Astrocyte of the spinal cord (primary cell): Measurements from ENCODE around the gene TJAP1.

ENCODE experiments used
- DNase-seq: peaks from one replicate; pipeline ENCODE4 v3.0.0; 2011; ENCODE audit warnings: low read depth, low spot score
- H3K4me3 ChIP-seq: 2 replicates; pipeline ENCODE4 v1.5.1; 2011; ENCODE audit warnings: low read depth, mild to moderate bottlenecking, low read length, moderate library complexity
- in situ Hi-C: cut with HindIII; loops from 2 replicates; pipeline ENCODE4 v1.10.0; 2017; ENCODE audit warnings: low sequenced_read_pairs
- TF ChIP-seq, protein P1 (sequence below): IDR thresholded peaks from 2 replicates; pipeline ENCODE4 v1.5.1; 2012; ENCODE audit warnings: low read depth, mild to moderate bottlenecking, low read length, inconsistent platforms

Gene TJAP1

DNA sequence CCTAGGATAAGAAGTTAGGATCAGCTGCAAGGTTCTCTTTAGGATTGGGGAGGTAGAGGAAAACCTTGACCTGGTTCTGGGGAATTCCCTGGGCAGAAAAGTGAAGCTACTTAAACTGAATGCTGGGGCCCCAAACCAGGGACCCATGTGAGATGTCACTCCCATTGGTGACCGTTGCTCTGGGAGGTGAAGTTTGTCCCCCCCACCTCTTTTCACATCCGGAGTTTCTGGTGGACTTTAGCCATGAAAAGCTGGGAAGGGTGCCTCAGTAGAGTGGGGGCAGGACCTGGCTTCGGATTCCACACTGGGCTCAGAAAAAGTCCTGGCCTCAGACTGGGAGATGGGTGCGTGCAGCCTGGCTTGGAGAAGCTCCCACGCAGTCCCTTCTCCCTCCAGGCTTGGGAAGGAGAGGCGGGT is 13.2 kb downstream of the TJAP1 start:
- TF ChIP-seq, protein P1, sequence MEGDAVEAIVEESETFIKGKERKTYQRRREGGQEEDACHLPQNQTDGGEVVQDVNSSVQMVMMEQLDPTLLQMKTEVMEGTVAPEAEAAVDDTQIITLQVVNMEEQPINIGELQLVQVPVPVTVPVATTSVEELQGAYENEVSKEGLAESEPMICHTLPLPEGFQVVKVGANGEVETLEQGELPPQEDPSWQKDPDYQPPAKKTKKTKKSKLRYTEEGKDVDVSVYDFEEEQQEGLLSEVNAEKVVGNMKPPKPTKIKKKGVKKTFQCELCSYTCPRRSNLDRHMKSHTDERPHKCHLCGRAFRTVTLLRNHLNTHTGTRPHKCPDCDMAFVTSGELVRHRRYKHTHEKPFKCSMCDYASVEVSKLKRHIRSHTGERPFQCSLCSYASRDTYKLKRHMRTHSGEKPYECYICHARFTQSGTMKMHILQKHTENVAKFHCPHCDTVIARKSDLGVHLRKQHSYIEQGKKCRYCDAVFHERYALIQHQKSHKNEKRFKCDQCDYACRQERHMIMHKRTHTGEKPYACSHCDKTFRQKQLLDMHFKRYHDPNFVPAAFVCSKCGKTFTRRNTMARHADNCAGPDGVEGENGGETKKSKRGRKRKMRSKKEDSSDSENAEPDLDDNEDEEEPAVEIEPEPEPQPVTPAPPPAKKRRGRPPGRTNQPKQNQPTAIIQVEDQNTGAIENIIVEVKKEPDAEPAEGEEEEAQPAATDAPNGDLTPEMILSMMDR, result no peak
- in situ Hi-C loops, result no loop called here
- no peak for DNase-seq
- H3K4me3 ChIP-seq, result no peak overlapping the region

DNA sequence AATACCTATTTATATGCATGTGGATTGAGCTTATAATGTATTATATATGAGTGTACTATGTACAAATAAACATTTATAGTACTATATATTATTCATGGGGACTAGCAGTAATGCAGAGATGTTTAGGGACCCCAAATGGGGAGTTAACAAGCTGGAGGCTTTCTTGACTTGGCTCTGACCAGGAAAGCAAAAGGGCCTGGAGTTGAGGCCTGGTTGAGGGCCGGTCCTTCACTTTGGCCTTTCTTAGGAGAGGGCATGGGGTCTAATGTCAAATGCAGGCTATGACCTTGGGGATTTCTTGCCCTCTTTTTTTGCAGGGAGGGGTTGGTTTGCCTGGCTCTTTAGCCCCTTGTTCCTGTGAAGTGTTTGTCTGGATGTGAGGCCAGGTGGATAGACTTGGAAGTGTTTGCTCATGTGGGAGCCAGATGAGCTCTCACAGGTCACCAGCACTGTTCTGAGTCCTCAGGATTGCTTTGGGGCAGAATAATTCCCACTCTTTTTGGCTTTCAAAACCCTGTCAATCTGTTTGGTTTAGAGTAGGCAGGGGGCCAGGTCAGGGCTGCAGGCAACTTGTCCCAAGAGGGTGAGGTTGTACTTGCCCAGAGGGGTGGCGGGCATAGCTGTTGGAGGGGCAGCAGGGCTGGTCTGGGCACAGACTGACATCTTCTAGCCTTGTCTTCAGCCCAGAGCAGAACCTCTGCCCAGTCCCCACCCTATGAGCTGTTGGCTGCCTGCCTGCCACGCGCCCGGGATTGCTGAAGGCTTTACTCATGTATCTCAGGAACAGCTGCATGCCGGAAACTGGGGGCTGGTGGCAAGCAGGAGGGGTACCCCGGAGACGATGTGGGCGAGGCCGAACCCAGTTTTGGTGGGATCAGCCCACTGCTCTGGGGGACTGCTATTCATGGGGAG is 14.6 kb downstream of the TJAP1 start:
- TF ChIP-seq, protein P1, result no peak
- DNase-seq, result peak; percentile 77
- in situ Hi-C loops, result no loop called here
- no peak overlapping the region for H3K4me3 ChIP-seq

DNA sequence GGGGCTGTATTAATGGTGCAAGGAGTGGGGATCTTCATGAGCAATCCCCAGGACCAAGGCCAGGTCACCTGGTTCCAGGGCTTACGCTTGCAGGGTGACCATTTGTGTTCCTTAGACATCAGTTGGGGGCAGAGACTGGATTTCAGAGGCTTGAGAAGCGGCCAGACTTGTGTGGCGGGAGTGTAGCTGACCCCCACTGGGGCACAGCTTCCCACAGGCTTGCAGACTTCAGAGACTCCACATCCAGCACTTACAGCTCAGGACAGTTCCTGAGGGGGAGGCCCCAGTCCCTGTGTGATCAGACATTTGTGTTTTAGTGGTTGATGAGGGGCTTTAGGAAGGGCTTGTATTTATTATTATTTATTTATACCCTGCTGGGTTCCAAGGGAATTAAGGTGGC is 15.3 kb downstream of the TJAP1 start:
- TF ChIP-seq, protein P1, result no peak
- in situ Hi-C loops, result no loop called here
- no peak overlapping the region for H3K4me3 ChIP-seq

DNA sequence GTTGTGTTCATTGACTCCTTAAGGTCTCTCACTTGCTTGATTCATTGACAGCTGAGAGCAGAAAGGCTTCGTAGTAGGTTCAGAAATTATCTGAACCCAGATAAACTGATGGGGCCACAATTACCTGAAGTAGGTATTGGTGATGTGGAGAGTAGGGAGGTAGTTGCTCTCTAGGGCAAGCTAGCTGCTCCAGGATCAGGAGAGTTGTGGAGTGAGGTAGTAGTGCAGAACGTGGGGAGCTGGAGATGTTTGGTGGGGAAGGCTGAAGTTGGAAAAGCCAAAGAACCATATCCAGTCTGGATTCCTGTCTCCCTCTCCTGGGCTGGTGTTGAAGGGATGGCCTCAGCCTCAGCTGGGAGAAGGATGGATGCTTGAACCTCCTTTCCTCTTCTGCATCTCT is 15.9 kb downstream of the TJAP1 start:
- no peak overlapping the region for H3K4me3 ChIP-seq
- TF ChIP-seq, protein P1, result no peak
- in situ Hi-C loops, result no loop called here
- DNase-seq, result no peak

More for the DNA sequence above, 15.3 kb downstream of the TJAP1 start:
- peak; percentile 72 for DNase-seq

DNA sequence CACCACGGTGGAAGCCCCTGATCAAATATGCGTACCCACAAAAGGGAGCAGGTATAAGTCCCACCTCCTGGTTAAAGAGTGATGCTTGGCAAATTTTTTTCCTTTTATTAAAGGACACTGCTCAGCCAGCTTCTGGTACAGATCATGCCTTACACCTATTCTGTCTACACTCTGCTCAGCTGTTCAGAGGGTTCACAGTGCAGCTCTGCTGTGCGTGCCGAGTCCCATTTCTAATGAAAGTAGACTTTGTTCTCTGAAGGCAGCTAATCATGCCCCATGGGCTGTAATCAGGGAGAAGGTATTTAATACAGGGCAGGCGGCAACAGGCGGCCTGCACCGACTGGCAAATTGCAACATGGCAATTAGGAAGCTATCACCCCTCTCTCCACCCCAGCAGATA is 16.5 kb downstream of the TJAP1 start:
- TF ChIP-seq, protein P1, result no peak

DNA sequence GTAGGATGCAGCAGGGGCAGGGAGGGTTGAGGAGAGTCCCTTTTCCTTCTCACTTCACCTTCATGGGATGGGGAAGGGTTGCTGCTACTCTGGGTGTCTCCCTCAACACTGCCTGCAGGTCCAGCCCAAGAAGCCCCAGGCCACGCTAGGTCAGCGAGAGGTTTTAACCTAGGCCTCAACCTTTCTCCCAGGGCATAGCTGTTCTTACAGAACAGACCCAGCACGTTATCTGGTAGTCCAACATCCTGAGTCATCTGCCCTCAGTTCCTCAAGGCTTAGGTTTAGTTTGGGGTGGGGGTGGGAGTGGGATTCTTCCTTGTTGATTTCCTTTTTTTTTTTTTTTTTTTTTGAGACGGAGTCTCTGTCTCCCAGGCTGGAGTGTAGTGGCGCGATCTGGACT is 17.0 kb downstream of the TJAP1 start:
- TF ChIP-seq, protein P1, result no peak
- DNase-seq, result no peak
- H3K4me3 ChIP-seq, result no peak overlapping the region
- in situ Hi-C loops, result no loop called here

More for the DNA sequence above, 16.5 kb downstream of the TJAP1 start:
- no peak for DNase-seq
- in situ Hi-C loops, result no loop called here
- no peak overlapping the region for H3K4me3 ChIP-seq
